ENCODE measurements around the gene ABL1.

GRCh38 chr9:130881516-130881915 is 46.5 kb downstream of the ABL1 start:
- TF ChIP-seq CTCF (IDR thresholded peaks at IDR 0.05), result no peak
- no peak for TF ChIP-seq EP300 (IDR thresholded peaks at IDR 0.05)
